ENCODE data around the gene DOK5.

Gene DOK5

DNA sequence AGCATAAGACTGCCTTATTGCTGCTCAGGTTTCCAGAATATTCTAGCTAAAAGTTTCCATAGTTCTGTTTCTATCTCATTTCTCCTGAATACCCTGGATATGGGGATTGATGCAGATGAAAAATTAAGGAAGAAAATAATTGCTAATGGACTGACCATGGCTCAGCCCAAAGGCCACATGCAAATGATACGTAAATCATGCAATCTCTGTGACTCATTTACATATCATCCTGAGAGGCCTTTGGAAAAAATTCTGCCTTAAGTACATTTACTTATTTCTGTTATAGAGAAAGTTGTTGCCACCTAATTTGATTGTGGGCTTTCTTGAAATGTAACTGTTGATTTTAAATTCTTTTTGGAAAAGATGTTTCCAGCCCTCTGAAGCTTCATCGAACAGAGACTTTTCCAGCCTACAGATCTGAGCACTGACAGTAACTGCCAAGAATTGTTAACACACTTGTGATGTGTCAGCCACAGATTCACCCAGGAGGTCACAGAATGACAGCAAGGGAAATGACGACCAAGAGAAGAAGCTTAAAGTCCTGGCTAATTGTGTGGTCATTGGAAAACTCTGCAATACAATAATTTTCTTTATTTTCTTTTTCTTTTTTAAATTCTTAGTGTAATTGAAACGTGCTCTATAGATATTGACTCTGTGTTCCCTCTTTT is 174.8 kb downstream of the DOK5 start:
- no peak for DNase-seq

- no peak for DNase-seq
Measured at GRCh38 chr20:54651252-54651651, 175.9 kb downstream of the DOK5 start.

- no peak for DNase-seq
Measured at GRCh38 chr20:54654450-54654849, 179.1 kb downstream of the DOK5 start.

- no peak for DNase-seq
Measured at GRCh38 chr20:54657268-54657826, 182.0 kb downstream of the DOK5 start.

- DNase-seq: no peak
Measured at GRCh38 chr20:54658525-54658924, 183.1 kb downstream of the DOK5 start.

GRCh38 chr20:54661265-54661664 is 185.9 kb downstream of the DOK5 start:
- no peak for DNase-seq

- DNase-seq: no peak
Measured at GRCh38 chr20:54661880-54662465, 186.6 kb downstream of the DOK5 start.

GRCh38 chr20:54665812-54666211 is 190.4 kb downstream of the DOK5 start:
- no peak for DNase-seq

DNA sequence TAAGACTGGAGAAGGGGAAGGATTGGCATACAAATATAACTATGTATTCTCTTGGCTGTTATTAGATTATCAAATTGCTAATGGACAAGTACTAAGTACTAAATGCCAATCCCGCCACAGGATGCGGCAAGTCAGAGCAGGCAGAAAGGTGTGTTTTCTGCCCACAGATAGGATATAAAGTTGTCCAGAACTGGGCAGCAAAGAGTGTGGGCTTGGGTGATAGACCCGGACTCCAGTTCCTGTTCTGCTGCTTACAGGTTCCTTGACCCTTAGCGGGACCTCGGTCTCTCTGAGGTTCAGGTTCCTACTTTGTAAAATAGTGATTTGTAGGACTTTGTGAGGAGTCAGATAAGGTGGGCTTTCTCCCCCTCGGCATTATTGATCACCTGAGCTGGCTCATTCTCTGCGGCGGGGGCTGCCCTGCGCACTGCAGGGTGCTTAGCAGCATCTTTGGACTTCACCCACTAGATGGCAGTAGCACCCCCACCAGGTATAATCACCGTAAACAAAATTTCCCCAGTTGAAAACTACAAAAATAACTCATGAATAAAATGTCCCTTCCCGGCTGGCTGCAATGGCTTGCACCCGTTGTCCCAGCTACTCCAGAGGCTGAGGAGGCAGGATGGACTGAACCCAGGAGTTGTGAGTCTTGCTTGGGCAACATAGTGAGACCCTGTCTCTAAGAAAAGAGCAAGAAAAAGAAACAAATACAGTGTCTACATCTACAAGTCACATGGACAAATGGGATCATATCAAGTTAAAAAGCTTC is 193.1 kb downstream of the DOK5 start:
- DNase-seq: no peak

GRCh38 chr20:54669040-54669363 is 193.6 kb downstream of the DOK5 start:
- no peak for DNase-seq

- no peak for DNase-seq
Measured at GRCh38 chr20:54678253-54678652, 202.9 kb downstream of the DOK5 start.

DNA sequence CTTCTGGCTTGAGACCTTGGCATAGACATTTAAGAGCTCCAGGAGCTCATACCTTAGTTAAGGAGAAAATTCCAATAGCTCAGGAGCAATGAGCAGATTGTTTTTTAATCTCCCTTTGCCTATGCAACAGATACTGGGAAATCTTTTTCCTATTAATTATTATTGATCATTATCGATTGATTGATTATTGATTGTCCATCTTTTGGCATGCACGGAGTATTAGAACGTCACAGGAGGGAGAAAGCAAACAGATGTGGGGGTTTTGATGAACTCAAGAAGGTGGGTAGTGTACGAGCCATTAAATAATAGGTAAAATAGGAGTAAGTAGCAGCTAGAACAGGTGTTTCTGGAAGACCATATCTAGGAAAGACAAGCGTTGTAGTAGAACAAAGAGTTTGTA is 205.0 kb downstream of the DOK5 start:
- DNase-seq: no peak

DNA sequence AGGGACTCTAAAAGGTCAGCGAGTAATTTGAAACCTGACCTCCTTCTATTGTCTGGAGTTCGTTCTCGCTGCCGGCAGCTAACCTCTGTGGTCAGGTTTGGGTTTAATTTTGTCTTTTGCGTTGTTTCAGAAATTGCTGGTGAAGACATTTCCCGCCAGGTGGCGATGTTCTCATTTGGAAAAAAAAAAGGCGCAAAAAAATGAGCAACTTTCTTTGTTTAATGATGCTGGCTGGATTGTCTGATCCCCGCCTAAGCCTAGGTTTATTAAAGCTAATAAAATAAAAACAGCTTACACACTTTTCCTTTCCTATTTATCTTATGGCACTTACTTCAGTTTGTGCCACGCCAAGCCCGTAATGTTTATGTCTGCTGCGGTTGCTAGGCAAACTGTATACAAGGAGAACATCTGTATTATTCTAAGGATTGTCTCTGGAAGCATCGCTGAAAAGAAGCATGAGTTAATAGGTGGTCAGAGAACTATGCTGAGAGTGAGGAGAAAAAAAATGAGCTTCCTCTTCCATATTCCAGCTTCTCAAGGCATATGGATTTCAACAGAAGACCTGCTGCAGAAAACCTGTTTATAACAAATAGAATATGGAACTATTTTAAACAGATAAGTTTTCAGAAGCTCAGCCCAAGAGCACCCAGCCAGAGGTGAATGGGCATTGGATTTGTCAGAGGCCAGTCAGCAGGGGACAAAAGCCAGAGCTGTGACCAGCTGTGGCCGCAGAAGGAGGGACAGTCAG is 205.7 kb downstream of the DOK5 start:
- DNase-seq: no peak

- no peak for DNase-seq
Measured at GRCh38 chr20:54681869-54682268, 206.5 kb downstream of the DOK5 start.

DNA sequence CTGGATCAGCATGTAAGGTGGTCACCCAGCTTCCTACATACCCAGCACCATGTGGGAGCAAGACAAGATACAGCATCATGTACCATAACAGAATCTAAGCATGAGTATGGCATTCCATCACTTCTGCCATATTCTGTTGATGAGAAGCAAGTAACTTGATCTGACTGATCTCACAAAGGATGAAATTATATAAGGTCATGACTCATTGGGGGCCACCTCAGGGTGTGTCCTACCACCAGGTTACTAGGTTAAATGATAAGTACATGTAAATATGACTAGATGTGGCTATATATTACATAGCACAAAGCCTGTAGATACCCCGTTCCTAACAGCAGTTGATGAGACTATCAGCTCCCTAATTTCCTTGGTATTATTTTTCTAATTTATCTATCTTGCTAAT is 213.1 kb downstream of the DOK5 start:
- no peak for DNase-seq

GRCh38 chr20:54690323-54690722 is 214.9 kb downstream of the DOK5 start:
- DNase-seq: no peak

- DNase-seq: no peak
Measured at GRCh38 chr20:54691327-54691726, 215.9 kb downstream of the DOK5 start.

DNA sequence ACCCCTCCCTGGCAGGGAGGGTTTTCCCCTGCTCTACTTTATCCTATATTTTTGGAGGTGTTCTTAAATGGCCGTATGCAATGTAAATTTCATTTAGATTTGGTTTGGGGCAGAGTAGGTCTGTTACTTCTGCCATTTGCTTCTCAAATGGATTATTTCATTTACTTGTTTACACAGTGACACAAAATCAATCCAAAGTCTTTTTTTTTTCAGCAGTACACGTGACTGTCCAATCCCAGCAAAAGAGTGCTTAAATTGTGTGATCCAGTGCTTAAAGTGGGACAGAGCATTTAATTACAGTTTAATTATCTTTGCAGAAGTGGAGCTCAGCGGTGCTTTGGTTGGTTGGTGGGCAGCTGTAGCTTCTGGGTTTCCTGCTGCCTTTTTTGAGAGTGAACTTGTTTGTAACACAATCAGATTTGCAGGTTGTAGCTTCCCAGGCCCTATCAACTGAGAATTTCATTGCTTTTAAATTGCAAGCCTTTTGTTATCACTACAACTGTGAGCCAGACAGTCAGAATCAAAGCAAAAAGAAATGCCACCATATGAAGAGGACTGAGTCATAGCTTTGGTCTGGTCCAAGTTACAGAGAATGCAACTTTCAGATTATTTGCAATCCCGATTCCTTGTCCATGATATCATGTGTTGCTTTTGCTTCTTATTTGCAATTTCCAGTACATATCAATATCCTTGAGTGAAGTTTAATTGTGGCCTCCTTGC is 216.9 kb downstream of the DOK5 start:
- no peak for DNase-seq

GRCh38 chr20:54694516-54694915 is 219.1 kb downstream of the DOK5 start:
- DNase-seq: no peak

DNA sequence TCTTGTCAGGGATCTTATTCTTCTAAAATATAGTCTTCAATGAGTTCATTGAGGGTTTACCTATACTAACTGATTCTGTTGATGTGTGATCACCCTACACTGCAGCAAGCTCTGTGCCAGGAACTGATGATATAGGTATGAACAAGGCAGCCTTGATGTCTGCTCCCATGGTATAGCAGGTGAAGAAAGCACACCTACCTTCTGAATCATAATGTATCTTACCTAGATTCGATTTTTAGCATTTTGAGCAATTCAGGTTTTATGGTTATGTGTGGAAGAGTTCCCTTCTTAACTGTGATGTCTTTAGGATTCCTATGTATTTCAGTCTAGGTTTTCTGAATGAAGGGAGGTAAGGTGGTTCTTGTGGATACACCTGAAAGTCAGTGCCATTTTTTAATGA is 223.0 kb downstream of the DOK5 start:
- DNase-seq: no peak

Measured in DMS153 (cell line).